Measurements from ENCODE around the gene CRY1. TPM values are rescaled to one million over a fixed set of nuclear protein-coding genes. Genes with fewer than 3 reads are reported as not detected.

CRY1 gene
- polyA plus RNA-seq, 1 of the 3 experiments (the other 2 are of a cell fraction): 4.9 TPM

- no peak for TF ChIP-seq IRF3 (IDR thresholded peaks at IDR 0.05; ENCODE audit: low read depth, low read length)
These were observed 26.7 kb downstream of the CRY1 start (continued) for GRCh38 chr12:107066691-107067090.

GRCh38 chr12:107064687-107065086 lies 28.7 kb downstream of the CRY1 start:
- Histone ChIP-seq H3K27me3 (ENCODE audit: insufficient read depth) (no peaks in the 10 kb centered on the region), H3K79me2 (ENCODE audit: insufficient read depth) (0 out of 2 replicates have a peak, but pooled peaks cover 8% of the 10 kb centered on the region), H3F3A (replicated peaks; ENCODE audit: insufficient read depth) (no peaks in the 10 kb centered on the region), H3K9me3 (no peaks in the 10 kb centered on the region), H3K9ac (no peak overlapping the region), H3K27ac (ENCODE audit: low read depth in 2 of 2, low read length in 1 of 2) (no peak overlapping the region), H3K4me3 (ENCODE audit: low read depth in 2 of 2, low read length in 1 of 2) (no peak overlapping the region), H3K4me1 (ENCODE audit: control insufficient read depth in 1 of 2, insufficient read depth in 2 of 2, low read depth in 1 of 2, low read length in 1 of 2) (no peaks in the 10 kb centered on the region), H2AFZ (ENCODE audit: low read depth) (no peak overlapping the region), H4K20me1 (ENCODE audit: insufficient read depth) (no peaks in the 10 kb centered on the region), H3K9me2 (no peaks in the 10 kb centered on the region), H3K4me2 (no peak overlapping the region), H3K36me3 (replicated peaks in 1 of 2; ENCODE audit: control insufficient read depth in 1 of 2, insufficient read depth in 2 of 2, low read length in 1 of 2) (no peaks in the 10 kb centered on the region)
- no peak for DNase-seq
- TF ChIP-seq JUND (IDR thresholded peaks at IDR 0.05): no peak
- no peak for TF ChIP-seq POLR2AphosphoS5 (IDR thresholded peaks at IDR 0.05; ENCODE audit: low read depth, low read length)
- no peak for TF ChIP-seq RFX5 (IDR thresholded peaks at IDR 0.05; ENCODE audit: low read length)
- TF ChIP-seq, protein P1, sequence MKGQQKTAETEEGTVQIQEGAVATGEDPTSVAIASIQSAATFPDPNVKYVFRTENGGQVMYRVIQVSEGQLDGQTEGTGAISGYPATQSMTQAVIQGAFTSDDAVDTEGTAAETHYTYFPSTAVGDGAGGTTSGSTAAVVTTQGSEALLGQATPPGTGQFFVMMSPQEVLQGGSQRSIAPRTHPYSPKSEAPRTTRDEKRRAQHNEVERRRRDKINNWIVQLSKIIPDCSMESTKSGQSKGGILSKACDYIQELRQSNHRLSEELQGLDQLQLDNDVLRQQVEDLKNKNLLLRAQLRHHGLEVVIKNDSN (IDR thresholded peaks at IDR 0.05; ENCODE audit: borderline replicate concordance, low read depth): no peak
- no peak for TF ChIP-seq MEF2A (IDR thresholded peaks at IDR 0.05; ENCODE audit: borderline replicate concordance, low read depth)
- no peak for TF ChIP-seq IRF3 (IDR thresholded peaks at IDR 0.05; ENCODE audit: low read depth, low read length)
- TF ChIP-seq FOXM1 (IDR thresholded peaks at IDR 0.05; ENCODE audit: low read depth): no peak
- TF ChIP-seq FOXJ3 (CRISPR knock-in tag; IDR thresholded peaks at IDR 0.05): no peak
- TF ChIP-seq TAF1 (IDR thresholded peaks at IDR 0.05; ENCODE audit: borderline replicate concordance, low read depth, low read length): no peak
- TF ChIP-seq FOSL2 (IDR thresholded peaks at IDR 0.05; ENCODE audit: borderline replicate concordance, low read depth): no peak
- TF ChIP-seq SMC3 (IDR thresholded peaks at IDR 0.05; ENCODE audit: low read depth, low read length): no peak
- TF ChIP-seq, protein P2, sequence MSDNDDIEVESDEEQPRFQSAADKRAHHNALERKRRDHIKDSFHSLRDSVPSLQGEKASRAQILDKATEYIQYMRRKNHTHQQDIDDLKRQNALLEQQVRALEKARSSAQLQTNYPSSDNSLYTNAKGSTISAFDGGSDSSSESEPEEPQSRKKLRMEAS (IDR thresholded peaks at IDR 0.05; ENCODE audit: low read depth): no peak
- TF ChIP-seq, protein P3, sequence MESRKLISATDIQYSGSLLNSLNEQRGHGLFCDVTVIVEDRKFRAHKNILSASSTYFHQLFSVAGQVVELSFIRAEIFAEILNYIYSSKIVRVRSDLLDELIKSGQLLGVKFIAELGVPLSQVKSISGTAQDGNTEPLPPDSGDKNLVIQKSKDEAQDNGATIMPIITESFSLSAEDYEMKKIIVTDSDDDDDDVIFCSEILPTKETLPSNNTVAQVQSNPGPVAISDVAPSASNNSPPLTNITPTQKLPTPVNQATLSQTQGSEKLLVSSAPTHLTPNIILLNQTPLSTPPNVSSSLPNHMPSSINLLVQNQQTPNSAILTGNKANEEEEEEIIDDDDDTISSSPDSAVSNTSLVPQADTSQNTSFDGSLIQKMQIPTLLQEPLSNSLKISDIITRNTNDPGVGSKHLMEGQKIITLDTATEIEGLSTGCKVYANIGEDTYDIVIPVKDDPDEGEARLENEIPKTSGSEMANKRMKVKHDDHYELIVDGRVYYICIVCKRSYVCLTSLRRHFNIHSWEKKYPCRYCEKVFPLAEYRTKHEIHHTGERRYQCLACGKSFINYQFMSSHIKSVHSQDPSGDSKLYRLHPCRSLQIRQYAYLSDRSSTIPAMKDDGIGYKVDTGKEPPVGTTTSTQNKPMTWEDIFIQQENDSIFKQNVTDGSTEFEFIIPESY (IDR thresholded peaks at IDR 0.05; ENCODE audit: borderline replicate concordance, low read depth): no peak
- TF ChIP-seq RCOR1 (IDR thresholded peaks at IDR 0.05; ENCODE audit: low read length): no peak
- TF ChIP-seq REST (IDR thresholded peaks at IDR 0.05; ENCODE audit: low read depth, low read length): no peak
- TF ChIP-seq MXI1 (IDR thresholded peaks at IDR 0.05; ENCODE audit: low read depth, low read length): no peak
- no peak for TF ChIP-seq NRF1 (IDR thresholded peaks at IDR 0.05; ENCODE audit: low read depth, low read length)
- no peak for TF ChIP-seq CHD2 (IDR thresholded peaks at IDR 0.05; ENCODE audit: low read length, partially characterized antibody)
- TF ChIP-seq RXRA (IDR thresholded peaks at IDR 0.05; ENCODE audit: borderline replicate concordance, low read depth): no peak
- TF ChIP-seq, protein P4, sequence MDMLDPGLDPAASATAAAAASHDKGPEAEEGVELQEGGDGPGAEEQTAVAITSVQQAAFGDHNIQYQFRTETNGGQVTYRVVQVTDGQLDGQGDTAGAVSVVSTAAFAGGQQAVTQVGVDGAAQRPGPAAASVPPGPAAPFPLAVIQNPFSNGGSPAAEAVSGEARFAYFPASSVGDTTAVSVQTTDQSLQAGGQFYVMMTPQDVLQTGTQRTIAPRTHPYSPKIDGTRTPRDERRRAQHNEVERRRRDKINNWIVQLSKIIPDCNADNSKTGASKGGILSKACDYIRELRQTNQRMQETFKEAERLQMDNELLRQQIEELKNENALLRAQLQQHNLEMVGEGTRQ (IDR thresholded peaks at IDR 0.05; ENCODE audit: borderline replicate concordance, low read depth, low read length): no peak
- POLR2A ChIA-PET: no interaction called here
- CTCF ChIA-PET: interaction anchor here (0.9 to 2.9 kb wide), 3 partner anchors 14 to 800 kb away, joined by 3 to 6 read pairs (median 4); no protein-coding TSS in a partner anchor
